ENCODE measurements around the gene PHF12.

DNA sequence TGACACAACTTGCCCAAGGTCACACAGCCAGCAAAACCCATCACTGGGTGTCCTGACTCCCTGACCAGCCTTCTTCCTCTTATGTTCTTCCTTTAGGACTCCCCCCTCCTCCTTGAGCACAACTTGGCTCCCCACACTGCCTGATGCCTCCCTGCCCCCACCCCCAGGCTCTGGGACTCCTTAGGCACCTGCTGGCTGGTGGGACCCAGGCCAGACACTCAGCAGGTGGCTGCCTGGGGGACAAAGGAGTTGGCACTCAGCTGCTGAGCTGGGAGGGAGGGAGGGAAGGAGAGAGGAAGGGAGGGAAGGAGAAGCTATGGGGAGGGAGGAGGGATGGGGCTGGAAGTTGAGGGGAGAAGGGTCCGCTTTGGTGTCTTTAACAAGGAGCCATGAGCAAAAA is 46.5 kb upstream of the PHF12 start:
- no peak for TF ChIP-seq ZNF530 (CRISPR knock-in tag; IDR thresholded peaks at IDR 0.05; ENCODE audit: low read depth)
- TF ChIP-seq ZFP37 (CRISPR knock-in tag; IDR thresholded peaks at IDR 0.05; ENCODE audit: borderline replicate concordance): no peak
- no peak for TF ChIP-seq CCDC6 (CRISPR knock-in tag; IDR thresholded peaks at IDR 0.05)
- TF ChIP-seq ZNF12 (CRISPR knock-in tag; IDR thresholded peaks at IDR 0.05): no peak
